ENCODE results near the gene AMMECR1L. TPM values are rescaled to one million over a fixed set of nuclear protein-coding genes. Genes with fewer than 3 reads are reported as not detected.

Gene AMMECR1L
- total and polyA plus RNA-seq, 2 of the 13 experiments (the other 11 are each of a cell fraction or from before 2014, with no cell fraction given): 9.1 to 14.2 TPM

DNA sequence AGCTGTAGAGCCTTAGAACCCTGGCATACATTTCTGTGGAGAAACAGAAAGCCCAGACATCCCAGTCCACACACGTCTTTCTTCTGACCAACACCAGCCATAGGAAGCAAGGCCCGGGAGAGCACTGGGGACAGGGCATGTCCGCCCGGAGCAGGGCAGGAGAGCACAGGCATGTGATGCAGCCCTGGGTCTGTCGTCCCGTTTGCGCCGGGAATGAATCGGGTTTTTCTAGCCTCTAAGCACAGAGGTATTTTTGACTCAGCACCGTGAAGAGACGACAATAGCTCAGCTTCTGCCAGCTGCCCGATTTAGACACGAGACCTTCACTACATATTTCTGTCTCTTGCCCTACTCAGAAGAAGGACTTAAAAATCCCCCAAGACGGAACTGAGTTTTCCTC, 7.3 kb upstream of the AMMECR1L start:
- ATAC-seq (peak; percentile 73), FAIRE-seq (peak; percentile 48), DNase-seq (ENCODE audit: low spot score) (no peak)
- Histone ChIP-seq H3K9ac (ENCODE audit: insufficient read depth, low read depth, low read length) (peak overlapping the region; percentile 38; the same call in 1 of the 2 replicates), H3K9me3 (ENCODE audit: low read length) (no peaks in the 10 kb centered on the region), H3K4me3 (replicated peaks in 1 of 3; ENCODE audit: insufficient read depth in 1 of 3, low read depth in 2 of 3, low read length in 3 of 3) (peak overlapping the region; percentile 52 to 66 (median 55)), H3K4me1 (ENCODE audit: insufficient read depth, low read length) (peaks cover 54% of the 10 kb centered on the region), H3K27ac (ENCODE audit: extremely low read length, insufficient read depth, low read length) (no peak overlapping the region), H3K4me2 (ENCODE audit: low read depth, low read length) (peak overlapping the region; percentile 89), H4K20me1 (ENCODE audit: insufficient read depth, low read length) (no peaks in the 10 kb centered on the region), H3K79me2 (ENCODE audit: insufficient read depth, low read length) (peaks cover 1% of the 10 kb centered on the region), H3K36me3 (replicated peaks in 1 of 2; ENCODE audit: control insufficient read depth in 1 of 2, insufficient read depth in 2 of 2, low read length in 2 of 2) (no peaks in the 10 kb centered on the region), H3K27me3 (ENCODE audit: control insufficient read depth in 1 of 2, insufficient read depth in 2 of 2, low read length in 2 of 2) (no peaks in the 10 kb centered on the region), H2AFZ (ENCODE audit: low read length) (peak overlapping the region; percentile 83)
- WGBS (ENCODE audit: low lambda C conversion rate): 63% methylated on average over 14 of the region's 14 CpGs
- ChIA-PET CTCF (ENCODE audit: low intra/inter-chr PET ratio, low total read pairs) (no interaction called here), POLR2A (interaction anchor here (1.0 kb wide), 1 partner anchor 81 kb away, joined by 4 read pairs; the partner anchor contains the start of gene WDR33)
- in situ Hi-C loops (cut with HindIII; ENCODE audit: extremely low pct_ligation_motif_present, low pct_unique_long_range_greater_than_20kb) (no loop called here), intact Hi-C loops (cut with micrococcal nuclease; ENCODE audit: unreplicated experiment) (no loop called here)
- BruUV-seq (replicated peaks): TSS peak; percentile 90
- 0 out of 2 replicates have a peak, but pooled peaks have one; percentile 14 for TF ChIP-seq ZFY (CRISPR knock-in tag; IDR thresholded peaks at IDR 0.05)
- 0 out of 2 replicates have a peak, but pooled peaks have one; percentile 15 for TF ChIP-seq ZBTB7A (CRISPR knock-in tag; IDR thresholded peaks at IDR 0.05)
- TF ChIP-seq, protein P1, sequence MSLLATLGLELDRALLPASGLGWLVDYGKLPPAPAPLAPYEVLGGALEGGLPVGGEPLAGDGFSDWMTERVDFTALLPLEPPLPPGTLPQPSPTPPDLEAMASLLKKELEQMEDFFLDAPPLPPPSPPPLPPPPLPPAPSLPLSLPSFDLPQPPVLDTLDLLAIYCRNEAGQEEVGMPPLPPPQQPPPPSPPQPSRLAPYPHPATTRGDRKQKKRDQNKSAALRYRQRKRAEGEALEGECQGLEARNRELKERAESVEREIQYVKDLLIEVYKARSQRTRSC (CRISPR knock-in tag; IDR thresholded peaks at IDR 0.05; ENCODE audit: low read depth): no peak
- no peak for TF ChIP-seq HNRNPK (IDR thresholded peaks at IDR 0.05; ENCODE audit: low read depth, low read length, poor library complexity, severe bottlenecking)
- TF ChIP-seq, protein P2, sequence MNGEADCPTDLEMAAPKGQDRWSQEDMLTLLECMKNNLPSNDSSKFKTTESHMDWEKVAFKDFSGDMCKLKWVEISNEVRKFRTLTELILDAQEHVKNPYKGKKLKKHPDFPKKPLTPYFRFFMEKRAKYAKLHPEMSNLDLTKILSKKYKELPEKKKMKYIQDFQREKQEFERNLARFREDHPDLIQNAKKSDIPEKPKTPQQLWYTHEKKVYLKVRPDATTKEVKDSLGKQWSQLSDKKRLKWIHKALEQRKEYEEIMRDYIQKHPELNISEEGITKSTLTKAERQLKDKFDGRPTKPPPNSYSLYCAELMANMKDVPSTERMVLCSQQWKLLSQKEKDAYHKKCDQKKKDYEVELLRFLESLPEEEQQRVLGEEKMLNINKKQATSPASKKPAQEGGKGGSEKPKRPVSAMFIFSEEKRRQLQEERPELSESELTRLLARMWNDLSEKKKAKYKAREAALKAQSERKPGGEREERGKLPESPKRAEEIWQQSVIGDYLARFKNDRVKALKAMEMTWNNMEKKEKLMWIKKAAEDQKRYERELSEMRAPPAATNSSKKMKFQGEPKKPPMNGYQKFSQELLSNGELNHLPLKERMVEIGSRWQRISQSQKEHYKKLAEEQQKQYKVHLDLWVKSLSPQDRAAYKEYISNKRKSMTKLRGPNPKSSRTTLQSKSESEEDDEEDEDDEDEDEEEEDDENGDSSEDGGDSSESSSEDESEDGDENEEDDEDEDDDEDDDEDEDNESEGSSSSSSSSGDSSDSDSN (CRISPR knock-in tag; IDR thresholded peaks at IDR 0.05): peak; percentile 24; the same call in 1 of the 2 replicates
- TF ChIP-seq GATAD1 (CRISPR knock-in tag; IDR thresholded peaks at IDR 0.05): no peak
- TF ChIP-seq LCORL (IDR thresholded peaks at IDR 0.05): no peak
- TF ChIP-seq LCORL (CRISPR knock-in tag; IDR thresholded peaks at IDR 0.05): 0 out of 2 replicates have a peak, but pooled peaks have one; percentile 5
- TF ChIP-seq ZNF24 (IDR thresholded peaks at IDR 0.05): no peak
- TF ChIP-seq, protein P3, sequence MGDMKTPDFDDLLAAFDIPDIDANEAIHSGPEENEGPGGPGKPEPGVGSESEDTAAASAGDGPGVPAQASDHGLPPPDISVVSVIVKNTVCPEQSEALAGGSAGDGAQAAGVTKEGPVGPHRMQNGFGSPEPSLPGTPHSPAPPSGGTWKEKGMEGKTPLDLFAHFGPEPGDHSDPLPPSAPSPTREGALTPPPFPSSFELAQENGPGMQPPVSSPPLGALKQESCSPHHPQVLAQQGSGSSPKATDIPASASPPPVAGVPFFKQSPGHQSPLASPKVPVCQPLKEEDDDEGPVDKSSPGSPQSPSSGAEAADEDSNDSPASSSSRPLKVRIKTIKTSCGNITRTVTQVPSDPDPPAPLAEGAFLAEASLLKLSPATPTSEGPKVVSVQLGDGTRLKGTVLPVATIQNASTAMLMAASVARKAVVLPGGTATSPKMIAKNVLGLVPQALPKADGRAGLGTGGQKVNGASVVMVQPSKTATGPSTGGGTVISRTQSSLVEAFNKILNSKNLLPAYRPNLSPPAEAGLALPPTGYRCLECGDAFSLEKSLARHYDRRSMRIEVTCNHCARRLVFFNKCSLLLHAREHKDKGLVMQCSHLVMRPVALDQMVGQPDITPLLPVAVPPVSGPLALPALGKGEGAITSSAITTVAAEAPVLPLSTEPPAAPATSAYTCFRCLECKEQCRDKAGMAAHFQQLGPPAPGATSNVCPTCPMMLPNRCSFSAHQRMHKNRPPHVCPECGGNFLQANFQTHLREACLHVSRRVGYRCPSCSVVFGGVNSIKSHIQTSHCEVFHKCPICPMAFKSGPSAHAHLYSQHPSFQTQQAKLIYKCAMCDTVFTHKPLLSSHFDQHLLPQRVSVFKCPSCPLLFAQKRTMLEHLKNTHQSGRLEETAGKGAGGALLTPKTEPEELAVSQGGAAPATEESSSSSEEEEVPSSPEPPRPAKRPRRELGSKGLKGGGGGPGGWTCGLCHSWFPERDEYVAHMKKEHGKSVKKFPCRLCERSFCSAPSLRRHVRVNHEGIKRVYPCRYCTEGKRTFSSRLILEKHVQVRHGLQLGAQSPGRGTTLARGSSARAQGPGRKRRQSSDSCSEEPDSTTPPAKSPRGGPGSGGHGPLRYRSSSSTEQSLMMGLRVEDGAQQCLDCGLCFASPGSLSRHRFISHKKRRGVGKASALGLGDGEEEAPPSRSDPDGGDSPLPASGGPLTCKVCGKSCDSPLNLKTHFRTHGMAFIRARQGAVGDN (CRISPR knock-in tag; IDR thresholded peaks at IDR 0.05): peak; percentile 54; the same call in 1 of the 2 replicates
- TF ChIP-seq, protein P4, sequence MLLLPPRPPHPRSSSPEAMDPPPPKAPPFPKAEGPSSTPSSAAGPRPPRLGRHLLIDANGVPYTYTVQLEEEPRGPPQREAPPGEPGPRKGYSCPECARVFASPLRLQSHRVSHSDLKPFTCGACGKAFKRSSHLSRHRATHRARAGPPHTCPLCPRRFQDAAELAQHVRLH (CRISPR knock-in tag; IDR thresholded peaks at IDR 0.05; ENCODE audit: borderline replicate concordance, low read depth): no peak
- TF ChIP-seq NFKB2 (CRISPR knock-in tag; IDR thresholded peaks at IDR 0.05; ENCODE audit: borderline replicate concordance): peak; percentile 35; the same call in 1 of the 2 replicates

All from HepG2 (cell line).